ENCODE results near the gene SERHL2. TPM values are rescaled to one million over a fixed set of nuclear protein-coding genes. Genes with fewer than 3 reads are reported as not detected.

The SERHL2 gene
- total RNA-seq, 1 donor from 2014 or later: 3.1 TPM

DNA sequence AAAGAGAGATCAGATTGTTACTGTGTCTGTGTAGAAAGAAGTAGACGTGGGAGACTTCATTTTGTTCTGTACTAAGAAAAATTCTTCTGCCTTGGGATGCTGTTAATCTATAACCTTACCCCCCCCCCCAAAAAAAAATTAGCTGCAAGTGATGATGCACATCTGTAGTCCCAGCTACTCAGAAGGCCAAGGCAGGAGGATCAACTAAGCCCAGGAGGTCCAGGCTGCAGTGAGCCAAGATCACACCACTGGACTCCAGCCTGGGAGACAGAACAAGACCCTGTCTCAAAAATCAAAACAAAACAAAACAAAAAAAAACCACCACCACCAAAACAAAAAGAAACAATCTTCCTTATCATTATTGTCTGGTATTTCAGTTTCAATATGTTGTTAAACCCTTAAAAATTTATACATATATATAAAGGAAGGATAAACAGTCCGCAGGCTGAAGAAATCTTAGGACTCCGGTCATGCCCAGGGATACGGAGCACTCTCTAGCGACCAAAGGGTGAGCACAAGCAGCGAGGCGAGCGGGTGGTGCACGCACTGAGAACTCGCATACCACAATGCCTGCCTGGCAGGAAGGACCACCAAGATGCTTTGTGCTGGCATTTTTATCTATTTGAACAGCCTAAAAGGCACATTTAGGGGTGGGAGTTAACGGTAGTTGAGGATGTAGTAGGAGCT, 54.5 kb downstream of the SERHL2 start:
- Histone ChIP-seq H3K27me3 (no peaks in the 10 kb centered on the region), H3K4me1 (peaks cover 8 to 41% of the 10 kb centered on the region in 2 donors), H3K4me3 (no peak overlapping the region), H3K36me3 (peaks cover 7 to 14% of the 10 kb centered on the region in 2 donors), H3K9me3 (no peaks in the 10 kb centered on the region), H3K27ac (peak overlapping the region in 1 of 2 donors; percentile 15)
- intact Hi-C loops (cut with DNase I): no loop called here
- TF ChIP-seq, protein P1, sequence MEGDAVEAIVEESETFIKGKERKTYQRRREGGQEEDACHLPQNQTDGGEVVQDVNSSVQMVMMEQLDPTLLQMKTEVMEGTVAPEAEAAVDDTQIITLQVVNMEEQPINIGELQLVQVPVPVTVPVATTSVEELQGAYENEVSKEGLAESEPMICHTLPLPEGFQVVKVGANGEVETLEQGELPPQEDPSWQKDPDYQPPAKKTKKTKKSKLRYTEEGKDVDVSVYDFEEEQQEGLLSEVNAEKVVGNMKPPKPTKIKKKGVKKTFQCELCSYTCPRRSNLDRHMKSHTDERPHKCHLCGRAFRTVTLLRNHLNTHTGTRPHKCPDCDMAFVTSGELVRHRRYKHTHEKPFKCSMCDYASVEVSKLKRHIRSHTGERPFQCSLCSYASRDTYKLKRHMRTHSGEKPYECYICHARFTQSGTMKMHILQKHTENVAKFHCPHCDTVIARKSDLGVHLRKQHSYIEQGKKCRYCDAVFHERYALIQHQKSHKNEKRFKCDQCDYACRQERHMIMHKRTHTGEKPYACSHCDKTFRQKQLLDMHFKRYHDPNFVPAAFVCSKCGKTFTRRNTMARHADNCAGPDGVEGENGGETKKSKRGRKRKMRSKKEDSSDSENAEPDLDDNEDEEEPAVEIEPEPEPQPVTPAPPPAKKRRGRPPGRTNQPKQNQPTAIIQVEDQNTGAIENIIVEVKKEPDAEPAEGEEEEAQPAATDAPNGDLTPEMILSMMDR (IDR thresholded peaks at IDR 0.05): no peak
- no peak for DNase-seq (ENCODE audit: low spot score in 2 of 2)

DNA sequence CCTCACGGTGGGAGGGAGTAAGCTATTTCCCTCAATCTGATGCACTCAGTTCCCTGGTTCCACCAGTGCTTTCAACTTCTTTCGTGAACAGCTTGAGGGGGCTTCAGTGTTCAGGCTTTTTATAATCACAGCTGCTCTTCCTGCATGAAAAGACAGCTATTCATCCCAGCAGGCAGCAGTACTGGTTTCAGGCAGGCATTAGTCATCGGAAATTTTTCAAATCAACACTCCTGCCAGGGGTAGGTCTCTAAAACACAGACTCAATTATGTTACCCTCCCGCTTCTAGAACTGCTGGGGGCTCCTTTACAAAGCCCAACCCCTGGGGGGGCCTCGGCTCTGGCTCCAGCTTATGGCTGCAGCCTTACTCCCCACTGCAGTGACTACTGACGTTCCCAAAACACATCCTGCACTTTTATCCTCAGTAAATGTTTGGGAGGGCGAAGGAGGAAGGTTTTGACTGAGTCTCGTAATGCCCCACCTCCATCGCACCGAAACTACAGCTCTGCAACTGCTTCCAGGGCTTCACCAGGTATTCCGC, 55.1 kb downstream of the SERHL2 start:
- Histone ChIP-seq H3K4me1 (peaks cover 10 to 44% of the 10 kb centered on the region in 2 donors), H3K9me3 (no peaks in the 10 kb centered on the region), H3K36me3 (peaks cover 7 to 14% of the 10 kb centered on the region in 2 donors), H3K27me3 (no peaks in the 10 kb centered on the region), H3K4me3 (no peak overlapping the region), H3K27ac (peak overlapping the region in 1 of 2 donors; percentile 15)
- TF ChIP-seq, protein P1 (IDR thresholded peaks at IDR 0.05): no peak
- intact Hi-C loops (cut with DNase I): no loop called here
- no peak for DNase-seq (ENCODE audit: low spot score in 2 of 2)

DNA sequence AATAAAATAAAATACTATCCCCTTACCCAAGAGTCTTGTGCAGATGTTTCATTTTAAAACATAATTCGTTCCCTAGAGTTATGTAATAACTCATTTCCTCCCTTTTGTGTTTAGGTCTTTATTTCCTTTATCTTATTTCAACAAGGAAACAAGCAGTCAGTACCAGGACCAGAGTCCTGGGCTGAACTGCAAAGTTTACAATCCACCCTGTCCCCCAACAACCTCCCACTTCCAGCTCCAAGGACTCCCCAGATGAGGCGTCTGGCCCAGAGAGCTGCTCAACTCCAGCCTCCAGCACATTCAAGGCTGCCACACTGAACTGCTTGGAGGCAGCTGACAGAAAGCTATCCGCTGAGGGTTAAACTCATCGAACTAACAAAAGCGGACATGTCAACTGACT, 56.4 kb downstream of the SERHL2 start:
- no peak overlapping the region for H3K27ac ChIP-seq
- H3K4me3 ChIP-seq: no peak overlapping the region
- H3K27me3 ChIP-seq: no peaks in the 10 kb centered on the region
- intact Hi-C loops (cut with DNase I): no loop called here
- TF ChIP-seq, protein P1 (IDR thresholded peaks at IDR 0.05): no peak
- peaks cover 7 to 14% of the 10 kb centered on the region in 2 donors for H3K36me3 ChIP-seq
- peaks cover 10 to 44% of the 10 kb centered on the region in 2 donors for H3K4me1 ChIP-seq
- no peak for DNase-seq (ENCODE audit: low spot score in 2 of 2)
- H3K9me3 ChIP-seq: no peaks in the 10 kb centered on the region

DNA sequence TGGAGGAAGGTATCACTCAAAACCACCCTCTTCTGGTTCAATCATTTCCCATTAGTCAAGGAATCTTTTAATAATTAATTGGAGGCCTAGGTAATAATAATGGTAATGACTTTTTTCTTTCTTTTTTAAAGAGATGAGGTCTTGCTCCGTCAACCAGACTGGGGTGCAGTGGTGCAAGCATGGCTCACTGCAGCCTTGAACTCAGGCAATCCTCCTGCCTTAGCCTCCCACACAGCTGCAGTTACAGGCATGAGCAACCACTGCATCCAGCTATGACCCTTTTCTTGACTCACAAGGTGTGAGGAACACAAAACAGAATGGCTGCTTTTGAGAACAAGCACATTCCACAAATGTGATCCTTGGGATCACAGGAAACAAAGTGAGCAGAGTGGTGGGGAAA, 57.3 kb downstream of the SERHL2 start:
- no peak overlapping the region for H3K4me3 ChIP-seq
- no peaks in the 10 kb centered on the region for H3K27me3 ChIP-seq
- TF ChIP-seq, protein P1 (IDR thresholded peaks at IDR 0.05): no peak
- no peak overlapping the region for H3K27ac ChIP-seq
- H3K4me1 ChIP-seq: peaks cover 10 to 51% of the 10 kb centered on the region in 2 donors
- H3K36me3 ChIP-seq: peaks cover 7 to 10% of the 10 kb centered on the region in 2 donors
- no peaks in the 10 kb centered on the region for H3K9me3 ChIP-seq
- DNase-seq (ENCODE audit: low spot score in 2 of 2): no peak
- intact Hi-C loops (cut with DNase I): no loop called here

DNA sequence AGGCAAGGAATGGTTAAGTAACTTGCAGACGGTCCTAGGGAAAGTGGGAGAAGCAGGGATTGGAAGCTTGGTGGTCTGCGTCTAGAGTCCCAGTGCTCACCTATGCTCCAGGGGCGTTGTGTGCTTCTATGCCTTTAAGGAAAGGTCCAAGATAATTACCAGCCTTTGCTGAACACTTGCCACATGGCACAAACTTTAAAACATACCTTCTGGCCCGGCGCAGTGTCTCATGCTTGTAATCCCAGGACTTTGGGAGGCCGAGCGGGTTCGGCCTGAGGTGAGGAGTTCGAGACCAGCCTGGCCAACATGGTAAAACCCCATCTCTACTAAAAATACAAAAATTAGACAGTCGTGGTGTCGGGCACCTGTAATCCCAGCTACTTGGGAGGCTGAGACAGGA, 58.6 kb downstream of the SERHL2 start:
- no peaks in the 10 kb centered on the region for H3K9me3 ChIP-seq
- intact Hi-C loops (cut with DNase I): no loop called here
- H3K36me3 ChIP-seq: peaks cover 7 to 10% of the 10 kb centered on the region in 2 donors
- no peak overlapping the region for H3K27ac ChIP-seq
- peaks cover 10 to 60% of the 10 kb centered on the region in 2 donors for H3K4me1 ChIP-seq
- no peak for DNase-seq (ENCODE audit: low spot score in 2 of 2)
- TF ChIP-seq, protein P1 (IDR thresholded peaks at IDR 0.05): no peak
- H3K4me3 ChIP-seq: peak overlapping the region in 1 of 2 donors; percentile 87
- H3K27me3 ChIP-seq: no peaks in the 10 kb centered on the region

Data from ascending aorta (tissue), 2 donors.